HG02610 (cell line): ENCODE measurements around the gene ATG9B.
"Not testable (repeated sequence)": the region's sequence is repeated elsewhere in the genome, so short reads cannot be mapped to it uniquely, and the experiment has no call there.

Source experiments
- ATAC-seq: cut with Tn5 transposase; IDR thresholded peaks from one replicate; pipeline ENCODE4 v1.9.1; 2021; ENCODE audit warnings: mild to moderate bottlenecking, moderate library complexity; ENCODE audit not compliant: unreplicated experiment

The ATG9B gene

GRCh38 chr7:151059367-151060112 lies 35.2 kb upstream of the ATG9B start, which contains the start of gene SLC4A2:
Gene SLC4A2 (plus strand): TSS chr7:151059589. CDS start chr7:151061988, 2,399 bp downstream.
- peak; percentile 23 for ATAC-seq

GRCh38 chr7:151058781-151059366 lies 34.6 kb upstream of the ATG9B start:
- ATAC-seq, result no peak

GRCh38 chr7:151057989-151058780 lies 33.9 kb upstream of the ATG9B start:
- ATAC-seq, result peak; percentile 91

GRCh38 chr7:151057506-151057988 lies 33.3 kb upstream of the ATG9B start, which contains the start of gene CDK5:
Gene CDK5 (minus strand): TSS chr7:151057897. CDS start chr7:151057848, 49 bp downstream.
- peak; percentile 9 for ATAC-seq

GRCh38 chr7:151056666-151057505 lies 32.6 kb upstream of the ATG9B start:
- ATAC-seq, result no peak

- no peak for ATAC-seq
Measured at GRCh38 chr7:151056283-151056665, 32.0 kb upstream of the ATG9B start.

GRCh38 chr7:151053751-151054150 lies 29.5 kb upstream of the ATG9B start:
- ATAC-seq, result no peak

- no peak for ATAC-seq
Measured at GRCh38 chr7:151053096-151053495, 28.8 kb upstream of the ATG9B start.

GRCh38 chr7:151051108-151051507 lies 26.8 kb upstream of the ATG9B start:
- no peak for ATAC-seq

GRCh38 chr7:151048911-151049463 lies 24.7 kb upstream of the ATG9B start:
- no peak for ATAC-seq

- ATAC-seq, result no peak
Measured at GRCh38 chr7:151047976-151048815, 23.9 kb upstream of the ATG9B start, which contains the start of gene ASIC3. Gene ASIC3 (plus strand): TSS chr7:151048531. CDS start chr7:151048886, 355 bp downstream.

- no peak for ATAC-seq
Measured at GRCh38 chr7:151046603-151047573, 22.6 kb upstream of the ATG9B start.

GRCh38 chr7:151045967-151046366 lies 21.7 kb upstream of the ATG9B start:
- no peak for ATAC-seq

GRCh38 chr7:151045262-151045661 lies 21.0 kb upstream of the ATG9B start:
- no peak for ATAC-seq

- ATAC-seq, result no peak
Measured at GRCh38 chr7:151043959-151044358, 19.7 kb upstream of the ATG9B start.

- ATAC-seq, result not testable (repeated sequence)
Measured at GRCh38 chr7:151043449-151043848, 19.2 kb upstream of the ATG9B start.

- ATAC-seq, result no peak
Measured at GRCh38 chr7:151040616-151041375, 16.5 kb upstream of the ATG9B start.
